HTERT RPE-1 (cell line): ENCODE results near the gene HES7.
"Not testable (repeated sequence)": the region's sequence is repeated elsewhere in the genome, so short reads cannot be mapped to it uniquely, and the experiment has no call there.

Experiments used
- in situ Hi-C: fragments of 300-500 bp; cut with MboI; formaldehyde crosslinking; loops from 4 replicates; pipeline ENCODE4 v1.14.3; 2020; ENCODE audit warnings: low sequenced_read_pairs

The HES7 gene

DNA sequence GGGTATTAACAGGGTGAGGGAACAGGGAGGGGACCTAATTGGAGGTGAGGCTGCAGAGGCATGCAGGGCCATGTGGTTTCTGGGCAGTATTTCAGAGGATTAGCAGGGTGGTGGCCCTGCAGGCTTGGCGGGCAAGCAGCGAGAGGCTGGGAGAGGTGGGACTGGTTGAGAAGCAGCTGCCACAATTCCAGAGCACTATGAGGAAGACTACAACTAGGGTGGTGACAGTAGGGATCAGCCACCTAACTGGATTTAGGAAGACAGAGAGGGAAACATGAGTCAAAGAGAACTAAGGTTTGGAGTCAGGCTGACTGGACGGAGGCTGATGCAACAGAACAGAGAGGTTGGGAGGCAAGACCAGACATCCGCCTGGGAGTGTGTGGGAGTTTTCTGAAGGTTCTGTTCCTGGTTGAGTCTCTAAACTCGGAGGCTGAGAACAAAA lies 17.9 kb downstream of the HES7 start:
- in situ Hi-C loops: no loop called here

DNA sequence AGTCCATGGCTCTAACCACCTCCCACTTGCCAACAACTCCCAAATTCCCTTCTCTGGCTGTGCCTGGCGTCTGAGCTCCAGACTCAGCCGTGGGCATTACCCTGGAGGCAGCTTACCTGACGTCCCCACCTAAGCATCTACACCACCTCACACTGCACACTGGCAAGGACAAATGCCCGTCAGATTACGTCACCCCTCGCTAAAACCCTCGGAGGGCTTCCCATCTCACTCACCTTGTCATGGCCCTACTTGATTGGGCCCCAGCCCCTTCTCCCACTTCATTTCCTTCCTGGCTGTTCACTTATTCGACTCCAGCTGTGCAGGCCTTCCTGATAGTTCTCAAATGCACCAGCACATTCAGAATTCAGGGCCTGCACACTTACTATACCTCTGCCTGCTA lies 19.0 kb downstream of the HES7 start:
- in situ Hi-C loops: no loop called here

DNA sequence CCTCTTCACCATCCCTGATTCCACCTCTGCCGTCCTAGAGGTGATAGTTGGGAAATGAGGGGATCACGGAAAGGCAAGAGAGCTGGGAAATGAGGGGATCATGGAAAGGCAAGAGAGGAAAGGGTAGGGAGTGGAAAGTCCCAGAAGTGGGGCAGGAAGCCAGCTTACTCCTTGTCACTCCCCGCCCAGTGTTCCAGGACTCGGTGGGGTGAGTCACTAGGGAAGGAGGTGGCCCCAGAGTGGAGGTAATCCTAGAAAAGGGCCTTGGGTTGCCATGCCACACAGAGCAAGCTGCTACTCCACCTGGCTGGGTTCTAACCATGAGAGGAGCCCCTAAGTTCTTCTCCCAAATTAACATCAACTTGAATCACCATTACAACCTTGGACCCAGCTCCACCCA lies 20.4 kb downstream of the HES7 start:
- in situ Hi-C loops: no loop called here

DNA sequence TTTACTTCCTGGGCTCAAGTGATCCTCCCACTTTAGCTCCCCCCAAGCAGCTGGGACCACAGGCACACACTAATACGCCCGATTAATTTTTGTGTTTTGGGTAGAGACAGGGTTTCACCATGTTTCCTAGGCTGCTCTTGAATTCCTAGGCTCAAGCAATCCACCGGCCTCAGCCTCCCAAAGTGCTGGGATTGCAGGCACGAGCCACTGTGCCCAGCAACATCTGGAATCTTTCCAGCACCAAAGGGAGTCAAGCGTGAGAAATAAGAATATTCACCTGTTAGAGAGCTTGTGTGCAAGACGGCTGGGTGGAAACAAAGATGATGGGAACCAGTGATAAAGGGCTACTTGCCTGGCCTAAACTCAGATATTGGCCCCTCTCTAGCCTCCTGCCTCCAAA lies 22.2 kb downstream of the HES7 start:
- in situ Hi-C loops: no loop called here

DNA sequence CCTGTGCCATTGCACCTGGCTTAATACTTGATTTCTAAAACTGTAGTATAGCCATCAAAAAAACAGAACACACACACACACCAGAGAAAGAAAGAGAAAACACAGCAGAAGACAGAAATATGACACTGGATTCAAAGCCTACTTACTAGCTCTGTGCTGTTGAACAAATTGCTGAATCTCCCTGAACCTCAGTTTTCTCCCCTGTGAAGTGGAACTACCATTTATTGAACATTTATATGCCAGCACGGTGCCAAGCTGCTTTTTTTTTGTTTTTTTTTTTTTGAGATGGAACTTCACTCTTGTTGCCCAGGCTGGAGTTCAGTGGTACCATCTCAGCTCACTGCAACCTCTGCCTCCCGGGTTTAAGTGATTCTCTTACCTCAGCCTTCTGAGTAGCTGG lies 23.1 kb downstream of the HES7 start:
- in situ Hi-C loops: no loop called here

DNA sequence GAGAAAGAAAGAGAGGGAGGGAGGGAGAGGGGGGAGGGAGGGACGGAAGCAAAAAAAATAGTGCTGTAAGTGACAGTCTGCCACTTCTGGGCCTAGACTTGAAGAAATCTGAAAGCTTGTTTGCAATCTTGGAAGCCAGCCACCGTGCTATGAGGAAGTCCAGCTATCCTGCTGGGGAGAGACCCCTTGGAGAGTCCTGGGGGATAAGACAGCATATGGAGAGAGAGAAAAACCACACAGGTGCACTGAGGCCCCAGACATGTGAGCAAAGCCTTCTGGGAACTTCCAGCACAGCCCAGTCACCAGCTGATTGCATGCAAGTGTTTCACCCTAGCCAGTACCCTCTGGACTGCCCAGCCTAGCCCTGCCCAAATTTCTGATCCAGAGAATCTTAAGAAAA lies 23.8 kb downstream of the HES7 start:
- in situ Hi-C loops: no loop called here

DNA sequence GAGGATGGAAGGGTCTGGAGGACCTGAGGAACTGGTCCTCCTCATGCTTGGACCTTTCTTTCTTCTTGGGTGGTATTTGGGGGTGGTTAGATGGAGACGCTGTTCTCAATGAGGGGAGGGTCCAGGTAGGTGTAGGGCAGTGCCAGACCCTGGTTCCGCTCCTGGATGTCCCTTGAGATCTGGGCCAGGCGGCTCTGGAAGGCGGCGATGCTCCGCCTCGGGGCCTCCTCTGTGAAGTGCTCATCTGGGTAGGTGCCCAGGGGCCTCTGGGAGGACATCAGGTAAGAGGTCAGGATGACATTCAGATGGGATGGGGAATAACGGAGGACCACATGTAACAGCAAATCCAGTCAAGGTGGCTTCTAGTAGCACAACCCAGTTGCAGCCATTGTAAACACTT lies 27.4 kb downstream of the HES7 start:
- in situ Hi-C loops: no loop called here

DNA sequence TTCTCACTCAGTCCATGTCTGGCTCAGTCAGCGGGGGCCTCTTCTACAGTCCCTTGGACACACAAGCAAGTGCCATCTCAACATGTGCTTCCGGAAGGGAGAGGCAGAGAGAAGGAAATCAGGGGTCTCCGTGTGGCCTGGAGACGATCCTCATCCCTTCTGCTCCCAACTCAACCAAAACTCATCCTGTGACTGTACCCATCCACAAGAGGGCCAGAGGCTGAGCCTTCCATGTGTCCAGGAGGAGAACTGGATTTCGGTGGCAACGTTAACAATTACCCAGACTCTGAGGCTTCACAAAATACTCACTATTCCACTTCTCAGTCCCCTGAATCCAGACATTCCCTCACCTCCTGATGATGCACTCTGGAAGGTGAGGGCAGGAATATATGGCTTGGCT lies 28.5 kb downstream of the HES7 start:
- in situ Hi-C loops: no loop called here

DNA sequence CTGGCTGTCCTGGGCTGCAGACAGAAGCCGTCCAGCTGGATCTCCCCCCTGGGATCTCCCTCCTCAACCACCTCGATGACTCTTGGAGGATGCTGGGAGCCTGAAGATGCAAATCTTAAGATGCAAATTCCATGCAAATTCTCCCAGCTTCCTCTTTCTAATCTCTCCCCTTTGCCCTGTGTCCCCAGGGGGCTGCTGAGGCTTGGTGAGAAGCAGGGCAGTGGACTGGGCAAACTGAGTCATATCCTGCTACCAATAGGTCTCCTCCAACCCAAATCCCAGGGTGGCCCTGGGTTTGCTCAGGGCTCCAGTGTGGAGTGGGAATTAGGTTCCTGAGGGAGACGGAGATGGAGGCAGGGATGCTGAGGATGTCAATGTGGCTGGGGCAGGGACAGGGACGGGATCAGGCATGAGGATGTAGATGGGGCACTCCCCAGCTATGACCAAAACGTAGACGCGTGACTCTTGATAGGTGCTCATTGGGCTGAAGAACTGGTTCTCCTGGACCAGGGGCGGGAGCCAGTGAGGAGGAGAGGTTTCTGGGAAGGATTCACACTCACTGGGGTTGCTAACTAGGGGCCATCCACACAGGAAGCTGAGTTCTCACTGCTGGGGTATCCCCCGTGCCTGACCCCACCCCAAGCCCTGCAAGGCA lies 32.7 kb downstream of the HES7 start:
- in situ Hi-C loops: no loop called here

DNA sequence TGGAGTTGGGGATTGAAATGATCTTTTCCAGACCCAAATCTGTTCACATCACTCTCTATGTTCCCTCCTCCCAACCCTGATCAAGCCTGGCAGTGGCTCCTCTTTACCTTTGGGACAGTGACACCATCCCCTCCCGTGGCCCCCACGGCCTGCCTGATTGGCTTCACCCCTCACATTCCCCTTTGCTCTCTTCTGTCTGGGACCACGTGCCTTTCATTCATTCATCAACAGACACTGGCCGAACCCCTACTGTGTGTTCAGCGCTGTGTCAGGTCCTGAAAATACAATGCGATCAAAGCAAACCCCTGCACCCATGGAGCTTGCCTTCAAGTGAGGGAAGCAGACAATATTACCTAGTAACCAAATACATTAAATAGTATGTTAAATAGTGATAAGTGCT lies 34.2 kb downstream of the HES7 start:
- in situ Hi-C loops: no loop called here

DNA sequence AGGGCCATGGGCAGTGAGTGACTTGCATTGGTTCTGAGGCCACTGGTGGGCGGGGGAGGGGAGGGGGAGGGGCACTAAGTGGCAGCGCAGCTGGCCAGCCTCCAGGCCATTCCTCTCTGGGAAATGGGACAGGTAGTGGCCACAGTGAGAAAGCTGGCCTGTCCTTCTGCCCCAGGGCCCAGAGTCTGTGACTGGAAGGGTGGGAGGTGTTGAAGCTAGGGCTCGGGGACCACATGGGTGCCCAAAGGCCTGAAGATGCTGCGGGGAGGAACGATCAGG lies 36.0 kb downstream of the HES7 start:
- in situ Hi-C loops: no loop called here

DNA sequence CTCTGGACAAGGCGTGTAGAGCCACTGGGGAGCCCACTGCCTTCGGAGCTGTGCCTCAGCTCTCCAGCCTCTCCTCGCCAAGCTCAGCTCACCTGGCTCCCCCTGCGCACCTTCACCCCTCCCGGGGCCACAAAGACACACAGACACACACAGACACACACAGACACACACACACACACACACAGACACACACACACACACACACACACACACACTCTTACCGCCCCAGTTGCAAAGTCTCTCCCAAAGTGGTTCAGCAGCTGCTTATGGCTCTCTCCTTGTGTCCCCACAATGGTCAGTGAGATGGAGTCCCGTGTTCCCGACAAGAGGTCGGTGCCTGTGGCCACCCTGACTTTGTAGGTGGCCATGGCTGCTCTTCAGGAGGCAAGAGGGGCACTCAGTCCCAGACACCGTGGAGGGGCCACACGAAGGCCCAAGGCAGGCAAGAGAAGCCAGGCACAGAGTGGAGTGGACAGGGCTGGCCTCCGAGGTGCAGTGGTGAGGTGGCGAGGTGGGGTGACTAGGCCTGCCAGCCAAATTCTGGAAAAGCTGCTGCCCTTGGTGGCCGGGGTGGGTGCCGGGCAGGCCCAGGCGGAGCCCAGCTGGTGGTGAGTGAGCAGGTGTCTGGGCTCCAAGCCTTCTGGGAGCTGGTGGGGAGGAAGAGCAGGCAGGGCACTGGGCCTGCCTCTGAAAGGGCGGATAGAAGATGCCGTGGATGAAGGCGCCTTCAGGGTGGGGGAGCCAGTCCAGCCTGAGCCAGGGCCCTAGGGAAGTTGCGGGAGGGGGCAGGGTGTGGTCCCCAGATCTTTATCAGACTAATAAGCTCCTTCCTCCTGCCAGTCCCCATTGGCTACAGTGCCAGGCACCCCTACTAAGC lies 36.6 kb downstream of the HES7 start, which contains the start of gene ALOX12B:
TSS of gene ALOX12B (minus strand) at position 642 of the 877 bp plus-strand sequence. CDS start at position 368, 274 bp downstream.
- in situ Hi-C loops: no loop called here

DNA sequence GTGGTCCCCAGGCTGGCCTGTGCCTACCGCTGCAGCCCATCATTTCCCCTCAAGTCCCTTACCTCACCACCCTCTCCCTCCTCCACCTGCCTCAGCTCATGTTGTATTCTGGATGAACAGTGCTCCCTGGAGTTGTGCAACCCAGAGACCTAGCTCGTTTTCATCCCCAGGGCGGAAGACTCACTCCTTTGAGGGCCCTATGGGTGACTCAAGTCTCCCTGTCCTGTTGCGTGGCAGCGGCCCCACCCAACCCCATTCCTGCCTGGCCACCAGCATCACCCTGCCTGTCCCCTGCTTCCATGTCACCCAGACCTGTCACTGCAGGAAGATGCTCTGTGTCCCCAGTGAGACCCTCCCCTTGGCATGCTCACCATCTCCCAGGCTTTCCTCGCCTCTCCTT lies 39.7 kb downstream of the HES7 start:
- in situ Hi-C loops: no loop called here

DNA sequence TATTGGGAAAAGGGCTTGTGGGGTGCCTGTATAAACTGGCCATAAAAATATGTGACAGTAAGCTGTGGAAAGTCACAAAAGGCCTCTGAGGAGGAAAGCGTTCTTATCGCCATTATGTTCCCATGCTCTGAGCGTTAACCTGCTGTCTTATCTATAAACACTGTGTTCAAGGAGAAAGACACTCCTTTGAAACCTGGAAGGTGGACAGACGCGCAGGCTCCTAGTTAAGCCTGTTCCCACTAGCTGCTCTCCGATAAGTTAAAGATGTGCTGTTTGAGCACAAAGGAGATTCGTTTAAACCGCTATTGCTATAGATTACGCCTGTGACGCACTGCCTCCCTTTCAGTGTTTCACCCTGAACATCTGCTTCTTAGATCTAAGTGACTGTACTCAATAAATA lies 41.6 kb downstream of the HES7 start:
- in situ Hi-C loops: no loop called here

DNA sequence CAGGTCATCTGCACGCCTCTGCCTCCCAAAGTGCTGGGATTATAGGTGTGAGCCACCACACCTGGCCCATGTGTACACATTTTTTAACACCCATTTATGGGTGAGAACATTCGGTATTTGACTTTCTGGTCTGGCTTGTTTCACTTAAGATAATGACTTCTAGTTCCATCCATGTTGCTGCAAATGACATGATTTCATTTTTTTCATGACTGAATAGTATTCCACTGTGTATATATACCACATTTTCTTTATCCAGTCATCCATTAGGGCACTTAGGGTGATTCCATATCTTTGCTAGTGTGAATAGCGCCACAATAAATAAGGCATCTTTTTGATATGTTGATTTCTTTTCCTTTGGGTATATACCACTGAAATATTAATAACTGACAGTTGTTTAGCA lies 42.0 kb downstream of the HES7 start:
- in situ Hi-C loops: no loop called here

DNA sequence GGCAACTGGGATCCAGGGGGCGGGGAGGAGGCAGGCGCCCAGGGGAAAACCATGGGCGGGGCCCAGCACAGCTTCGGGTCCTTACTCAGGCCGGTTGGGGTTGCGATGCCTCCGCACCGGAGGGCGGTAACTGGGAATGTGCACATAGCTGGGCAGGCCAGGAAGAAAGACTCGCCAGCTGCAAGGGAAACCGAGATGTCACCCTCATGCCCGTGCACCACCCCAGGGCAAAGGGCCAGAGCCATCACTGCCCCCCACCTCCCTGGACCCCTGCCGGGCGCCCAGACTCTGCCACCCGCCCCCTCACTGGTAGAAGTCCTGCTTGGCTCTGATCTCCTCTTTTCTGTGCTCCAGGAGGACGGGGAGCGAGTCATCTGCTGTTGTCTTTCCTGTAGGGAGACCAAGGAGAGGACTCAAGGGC lies 43.1 kb downstream of the HES7 start:
- in situ Hi-C loops: no loop called here

DNA sequence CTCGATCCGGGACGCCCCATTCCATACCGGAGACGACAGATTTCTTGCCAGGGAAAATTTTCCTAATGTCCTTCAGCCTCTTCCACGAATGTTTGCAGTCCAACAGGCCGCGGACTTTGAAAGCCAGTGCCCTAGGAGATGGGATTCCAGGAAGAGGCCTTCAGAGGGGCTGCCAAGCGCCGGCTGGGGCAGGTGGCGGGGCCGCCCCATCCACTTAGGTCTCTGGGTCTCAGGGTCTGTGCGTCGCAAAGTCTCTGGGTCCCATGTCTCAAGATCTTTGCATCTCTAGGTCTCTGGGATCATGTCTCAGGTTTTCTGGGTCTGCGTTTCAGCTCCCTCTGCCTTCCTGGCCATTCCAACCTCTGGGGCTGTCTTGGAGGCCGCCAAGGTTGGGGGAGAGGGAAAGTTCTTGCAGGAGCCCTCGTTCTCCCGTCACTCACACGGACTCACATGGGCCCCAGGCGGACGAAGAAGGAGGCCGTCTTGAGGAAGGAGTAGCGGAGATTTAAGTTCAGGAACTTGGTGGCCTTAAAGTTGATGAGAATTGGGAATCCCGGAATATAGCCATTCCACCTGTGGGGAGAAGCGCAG lies 43.6 kb downstream of the HES7 start:
- in situ Hi-C loops: no loop called here

DNA sequence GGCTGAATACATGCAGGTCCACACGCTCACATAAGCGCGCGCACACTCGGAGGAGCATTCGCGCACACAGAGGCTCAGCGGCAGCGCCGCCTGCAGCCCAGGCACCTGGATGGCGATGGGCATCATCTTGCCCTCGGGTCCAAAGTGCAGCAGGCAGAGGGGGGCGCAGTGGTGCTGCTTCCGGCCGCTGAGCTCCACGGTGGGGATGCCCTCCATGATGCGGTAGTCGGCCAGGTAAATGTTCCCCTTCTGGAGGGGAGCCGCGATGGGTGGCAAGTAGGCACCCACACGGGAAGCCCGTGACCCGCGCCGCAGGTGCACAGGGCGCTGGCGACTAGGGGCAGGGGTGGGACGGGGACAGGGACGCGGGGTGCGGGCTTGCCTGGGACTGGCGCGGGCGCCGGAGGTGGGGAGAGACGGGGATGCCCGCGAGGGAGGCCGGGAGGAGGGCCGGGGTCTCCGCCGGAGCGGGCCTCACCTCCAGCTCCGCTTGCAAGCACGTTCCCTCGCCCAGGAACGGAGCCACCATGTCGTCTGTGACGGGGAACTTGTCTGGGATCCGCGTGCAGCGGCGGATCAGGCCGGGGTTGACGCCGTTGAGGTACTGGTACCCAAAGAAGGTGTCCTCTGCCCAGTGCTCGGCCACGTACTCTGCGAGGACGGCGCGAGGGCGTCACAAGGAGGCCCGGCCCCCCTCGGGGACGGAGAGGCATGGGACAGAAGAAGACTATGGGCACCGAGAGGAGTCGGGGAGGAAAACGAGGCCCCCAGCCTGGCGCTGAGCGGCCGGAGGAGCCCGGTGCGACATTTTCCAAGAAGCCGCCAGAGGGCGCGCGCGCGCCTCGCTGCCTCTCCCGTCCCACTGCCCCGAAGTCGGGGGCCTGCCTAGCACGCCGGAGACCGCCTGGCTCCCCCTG lies 44.4 kb downstream of the HES7 start:
- in situ Hi-C loops: no loop called here

DNA sequence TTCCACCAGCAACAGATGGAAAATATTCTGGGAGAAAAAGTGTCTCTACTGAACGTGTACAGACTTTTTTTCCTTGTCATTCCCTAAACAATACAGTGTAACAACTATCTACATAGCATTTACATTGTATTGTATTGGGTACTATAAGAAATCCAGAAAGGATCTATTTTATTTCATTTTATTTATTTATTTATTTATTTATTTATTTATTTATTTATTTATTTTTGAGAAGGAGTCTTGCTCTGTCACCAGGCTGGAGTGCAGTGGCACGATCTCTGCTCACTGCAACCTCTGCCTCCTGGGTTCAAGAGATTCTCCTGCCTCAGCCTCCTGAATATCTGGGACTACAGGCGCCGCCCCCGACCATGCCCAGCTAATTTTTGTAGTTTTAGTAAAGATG lies 46.0 kb downstream of the HES7 start:
- in situ Hi-C loops: not testable (repeated sequence)

DNA sequence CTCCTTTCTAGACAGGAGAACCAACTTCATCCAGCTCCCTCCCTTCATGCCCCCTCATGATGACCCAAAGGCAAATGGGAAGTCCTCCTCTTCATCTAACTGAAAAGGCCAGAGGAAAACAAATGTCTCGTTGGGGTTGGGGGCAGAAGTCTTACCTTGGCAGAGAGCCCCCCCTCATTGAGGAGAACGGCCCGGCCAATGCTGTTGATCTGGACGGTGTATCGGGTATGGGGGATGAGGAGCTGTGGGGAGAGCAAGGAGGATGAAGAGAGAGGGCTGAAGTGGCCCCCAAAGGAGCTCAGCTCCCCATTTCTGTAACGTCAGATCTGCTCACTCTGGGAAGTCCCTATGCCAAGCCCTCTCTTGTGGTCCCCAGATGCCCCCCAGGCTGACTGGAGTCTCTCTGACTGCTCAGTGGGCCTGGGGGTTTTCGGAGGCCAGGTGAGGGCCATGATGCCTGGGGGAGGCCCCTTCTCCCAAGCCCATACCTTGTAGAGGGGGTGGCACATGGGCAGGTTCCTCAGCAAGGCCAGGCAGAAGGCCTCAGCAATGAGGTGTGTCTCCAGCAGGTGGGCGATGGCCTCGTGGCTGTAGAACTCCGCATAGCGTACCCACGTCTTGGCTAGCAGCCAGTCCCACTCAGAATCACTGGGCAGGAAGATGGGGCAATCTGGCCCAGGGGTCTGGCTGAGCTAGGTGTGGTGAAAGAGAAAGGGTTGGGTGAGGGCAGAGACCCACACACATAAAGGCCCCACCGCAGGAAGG lies 47.2 kb downstream of the HES7 start:
- in situ Hi-C loops: no loop called here
